WTC11 (cell line): ENCODE results near the gene RAI1. TPM values are rescaled to one million over a fixed set of nuclear protein-coding genes. Genes with fewer than 3 reads are reported as not detected.
A peak's percentile ranks its signal among the peaks of the same experiment; 100 is the strongest.

Experiments used
- ATAC-seq: fragments of 200-7000 bp; cut with Tn5 transposase; 2 replicates; pipeline ENCODE4 v1.10.0; 2021; ENCODE audit warnings: mild to moderate bottlenecking, moderate library complexity
- CTCF ChIA-PET: fragments of 300-600 bp; sonication (Branson Sonifier 250); formaldehyde crosslinking; loops from one replicate; lab custom pipeline; 2021; ENCODE audit warnings: antibody characterized with exemption; lab: Charles Lee
- POLR2A ChIA-PET: fragments of 350-600 bp; sonication (Branson Sonifier 250); formaldehyde crosslinking; loops from one replicate; lab custom pipeline; 2021; ENCODE audit warnings: antibody characterized with exemption; lab: Charles Lee
- DNase-seq: peaks from one replicate; pipeline ENCODE4 v3.0.0; 2021; ENCODE audit warnings: low spot score
- H3K27ac Mint-ChIP-seq: 2 replicates; pipeline ENCODE4 v1.8.0; 2021; ENCODE audit warnings: mixed read lengths
- H3K27me3 Mint-ChIP-seq: 2 replicates; pipeline ENCODE4 v1.8.0; 2021; ENCODE audit warnings: low read depth, mild to moderate bottlenecking, moderate library complexity, mixed read lengths
- H3K36me3 Mint-ChIP-seq: 2 replicates; pipeline ENCODE4 v1.8.0; 2021; ENCODE audit warnings: mixed read lengths
- H3K4me1 Mint-ChIP-seq: 2 replicates; pipeline ENCODE4 v1.8.0; 2022; ENCODE audit warnings: mixed read lengths
- H3K4me3 Mint-ChIP-seq: 2 replicates; pipeline ENCODE4 v1.8.0; 2021; ENCODE audit warnings: mild to moderate bottlenecking, moderate library complexity, mixed read lengths
- H3K9me3 Mint-ChIP-seq: 2 replicates; pipeline ENCODE4 v1.8.0; 2021; ENCODE audit warnings: mixed read lengths
- ATF1 ChIP-seq: sonication (generic); formaldehyde crosslinking; IDR thresholded peaks from 2 replicates; pipeline ENCODE4 v1.8.1; 2023; ENCODE audit warnings: mild to moderate bottlenecking, moderate library complexity, missing genetic modification reagents
- CBFB ChIP-seq: sonication (generic); formaldehyde crosslinking; IDR thresholded peaks from 2 replicates; pipeline ENCODE4 v1.8.1; 2022; ENCODE audit warnings: mild to moderate bottlenecking, low read depth, missing genetic modification reagents
- CREB1 ChIP-seq: sonication (generic); formaldehyde crosslinking; IDR thresholded peaks from 2 replicates; pipeline ENCODE4 v1.8.0; 2023; ENCODE audit warnings: mild to moderate bottlenecking, missing genetic modification reagents
- EMX1 ChIP-seq: fragments of 250-450 bp; sonication (Bioruptor Pico); IDR thresholded peaks from 2 replicates; pipeline ENCODE4 v1.8.0; 2021; ENCODE audit warnings: mild to moderate bottlenecking
- FOXP1 ChIP-seq: sonication (generic); formaldehyde crosslinking; IDR thresholded peaks from 2 replicates; pipeline ENCODE4 v1.8.0; 2022; ENCODE audit warnings: missing genetic modification reagents, mild to moderate bottlenecking, moderate library complexity, borderline replicate concordance
- GABPB1 ChIP-seq: sonication (generic); formaldehyde crosslinking; IDR thresholded peaks from 2 replicates; pipeline ENCODE4 v1.8.1; 2023; ENCODE audit warnings: mild to moderate bottlenecking, missing genetic modification reagents
- GTF2I ChIP-seq: fragments of 250-450 bp; sonication (Bioruptor Pico); conservative IDR thresholded peaks from 2 replicates; pipeline ENCODE4 v1.4.0; 2021; ENCODE audit warnings: mild to moderate bottlenecking
- NR3C1 ChIP-seq: sonication (generic); formaldehyde crosslinking; conservative IDR thresholded peaks from 2 replicates; pipeline ENCODE4 v1.8.1; 2023; ENCODE audit warnings: low read depth, mild to moderate bottlenecking, missing genetic modification reagents
- RELA ChIP-seq: sonication (generic); formaldehyde crosslinking; IDR thresholded peaks from 2 replicates; pipeline ENCODE4 v1.8.1; 2022; ENCODE audit warnings: missing genetic modification reagents, mild to moderate bottlenecking, borderline replicate concordance
- ZNF121 ChIP-seq: sonication (generic); formaldehyde crosslinking; IDR thresholded peaks from 2 replicates; pipeline ENCODE4 v1.8.0; 2023; ENCODE audit warnings: missing genetic modification reagents
- ZNF232 ChIP-seq: sonication (generic); formaldehyde crosslinking; IDR thresholded peaks from 2 replicates; pipeline ENCODE4 v1.8.0; 2022; ENCODE audit warnings: mild to moderate bottlenecking, missing genetic modification reagents
- total RNA-seq: library from RNA; stranded (reverse); gene quantifications from 3 replicates; pipeline ENCODE4 v1.2.3, GENCODE V29; 2021
- TF ChIP-seq, protein P1 (sequence below): sonication (generic); formaldehyde crosslinking; IDR thresholded peaks from 2 replicates; pipeline ENCODE4 v1.8.1; 2022; ENCODE audit warnings: low read depth, missing genetic modification reagents, borderline replicate concordance
- TF ChIP-seq, protein P2 (sequence below): sonication (generic); formaldehyde crosslinking; IDR thresholded peaks from 2 replicates; pipeline ENCODE4 v1.8.0; 2022; ENCODE audit warnings: mild to moderate bottlenecking, missing genetic modification reagents
- TF ChIP-seq, protein P3 (sequence below): fragments of 250-450 bp; sonication (Bioruptor Pico); conservative IDR thresholded peaks from 2 replicates; pipeline ENCODE4 v1.9.0; 2021; ENCODE audit warnings: mild to moderate bottlenecking
- TF ChIP-seq, protein P4 (sequence below): sonication (generic); formaldehyde crosslinking; IDR thresholded peaks from 2 replicates; pipeline ENCODE4 v1.8.0; 2023; ENCODE audit warnings: missing genetic modification reagents
- TF ChIP-seq, protein P5 (sequence below): fragments of 250-450 bp; sonication (Bioruptor Pico); IDR thresholded peaks from 2 replicates; pipeline ENCODE4 v1.9.0; 2021; ENCODE audit warnings: mild to moderate bottlenecking, borderline replicate concordance

RAI1 gene
- total RNA-seq, 1 experiment from 2014 or later = 12.7 TPM

DNA sequence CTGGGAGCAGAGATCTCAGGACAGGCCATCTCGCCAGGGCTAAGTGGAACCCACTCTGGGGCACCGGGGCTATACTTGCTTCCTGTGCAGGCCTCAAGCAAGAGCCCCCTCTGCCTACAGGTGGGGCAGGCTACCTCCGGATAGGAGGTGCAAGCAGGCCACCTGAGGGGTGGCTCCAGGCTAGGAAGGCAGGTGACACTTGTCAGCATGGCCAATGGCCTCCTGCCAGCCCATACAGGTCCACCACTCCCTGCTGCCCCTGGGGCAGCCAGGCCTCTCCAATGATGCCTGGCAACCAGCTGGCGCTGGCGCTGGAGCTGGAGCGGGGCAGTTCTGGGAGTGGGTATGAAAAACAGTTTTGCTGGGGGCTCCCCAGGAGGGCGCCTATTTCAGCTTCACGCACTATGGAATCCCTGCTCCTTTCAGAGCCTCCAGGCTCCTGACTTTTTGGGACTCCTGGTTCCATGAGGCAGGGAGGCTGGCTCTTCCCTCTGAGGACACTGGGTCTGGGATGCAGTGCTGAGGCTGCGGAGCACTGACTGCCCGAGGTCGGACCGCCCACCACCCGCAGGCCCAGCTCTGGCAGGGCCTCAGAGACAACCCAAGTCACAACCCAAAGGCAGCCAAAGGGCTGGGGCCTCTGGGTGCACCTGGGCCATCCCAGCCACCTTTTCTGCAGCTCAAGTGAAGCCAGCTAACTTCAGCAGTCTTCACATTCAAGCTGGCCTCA, 164.0 kb downstream of the RAI1 start (continued):
- TF ChIP-seq EMX1 (CRISPR knock-in tag) (no peak), GTF2I (CRISPR knock-in tag) (no peak), ATF1 (CRISPR knock-in tag) (no peak)
- TF ChIP-seq, protein P1, sequence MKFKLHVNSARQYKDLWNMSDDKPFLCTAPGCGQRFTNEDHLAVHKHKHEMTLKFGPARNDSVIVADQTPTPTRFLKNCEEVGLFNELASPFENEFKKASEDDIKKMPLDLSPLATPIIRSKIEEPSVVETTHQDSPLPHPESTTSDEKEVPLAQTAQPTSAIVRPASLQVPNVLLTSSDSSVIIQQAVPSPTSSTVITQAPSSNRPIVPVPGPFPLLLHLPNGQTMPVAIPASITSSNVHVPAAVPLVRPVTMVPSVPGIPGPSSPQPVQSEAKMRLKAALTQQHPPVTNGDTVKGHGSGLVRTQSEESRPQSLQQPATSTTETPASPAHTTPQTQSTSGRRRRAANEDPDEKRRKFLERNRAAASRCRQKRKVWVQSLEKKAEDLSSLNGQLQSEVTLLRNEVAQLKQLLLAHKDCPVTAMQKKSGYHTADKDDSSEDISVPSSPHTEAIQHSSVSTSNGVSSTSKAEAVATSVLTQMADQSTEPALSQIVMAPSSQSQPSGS (CRISPR knock-in tag) = no peak
- TF ChIP-seq, protein P2, sequence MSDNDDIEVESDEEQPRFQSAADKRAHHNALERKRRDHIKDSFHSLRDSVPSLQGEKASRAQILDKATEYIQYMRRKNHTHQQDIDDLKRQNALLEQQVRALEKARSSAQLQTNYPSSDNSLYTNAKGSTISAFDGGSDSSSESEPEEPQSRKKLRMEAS (CRISPR knock-in tag) = no peak
- TF ChIP-seq, protein P3, sequence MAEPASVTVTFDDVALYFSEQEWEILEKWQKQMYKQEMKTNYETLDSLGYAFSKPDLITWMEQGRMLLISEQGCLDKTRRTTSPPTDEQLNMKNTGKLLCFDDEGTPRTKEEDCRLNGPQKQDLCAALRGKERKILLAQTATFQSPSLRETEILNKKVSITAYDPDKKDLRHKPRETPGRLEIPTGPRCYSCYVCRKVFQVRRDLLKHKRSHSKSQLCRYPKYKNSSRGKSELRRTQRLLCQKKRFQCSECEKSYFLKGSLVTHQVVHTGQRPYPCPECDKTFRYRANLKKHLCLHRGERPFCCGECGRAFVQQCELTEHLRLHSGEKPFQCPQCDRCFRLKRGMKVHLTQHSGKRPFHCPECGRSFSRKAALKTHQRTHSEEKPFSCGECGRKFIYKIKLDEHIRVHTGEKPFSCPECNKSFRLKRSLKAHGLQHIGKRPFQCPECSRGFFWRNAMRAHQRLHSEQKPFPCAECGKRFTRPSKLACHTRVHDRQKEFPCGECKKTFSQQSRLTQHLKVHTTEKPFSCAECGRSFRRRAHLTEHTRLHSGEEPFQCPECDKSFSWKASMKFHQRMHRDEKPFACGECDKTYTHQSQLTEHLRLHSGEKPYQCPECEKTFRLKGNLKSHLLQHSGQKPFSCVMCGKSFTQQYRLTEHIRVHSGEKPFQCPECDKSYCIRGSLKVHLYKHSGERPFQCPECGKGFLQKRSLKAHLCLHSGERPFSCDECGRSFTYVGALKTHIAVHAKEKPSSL (CRISPR knock-in tag) = no peak
- TF ChIP-seq, all 79 proteins: peak for 0

DNA sequence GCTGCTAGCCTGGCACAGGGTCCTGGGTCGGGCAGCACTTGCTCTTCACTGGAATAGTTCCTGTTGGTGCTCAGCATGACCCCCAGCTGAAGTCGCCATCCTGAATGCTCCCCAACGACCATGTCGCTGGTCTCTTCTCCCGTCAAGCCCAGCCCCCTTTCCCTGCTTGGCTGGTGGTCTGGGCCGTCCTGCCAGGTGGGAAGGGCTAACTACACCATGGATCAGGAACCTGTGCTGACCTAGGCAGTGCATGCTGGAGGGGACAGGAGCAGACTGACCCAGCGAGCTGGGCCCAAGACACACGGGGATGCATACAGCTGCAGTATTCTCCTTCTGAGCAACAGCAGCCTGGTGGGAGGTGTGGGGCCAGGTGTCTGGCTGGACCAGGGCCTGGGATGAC, 164.7 kb downstream of the RAI1 start:
- H3K4me3 Mint-ChIP-seq = no peak overlapping the region
- peak overlapping the region; percentile 41; the same call in 1 of the 2 replicates for H3K27ac Mint-ChIP-seq
- no peak for TF ChIP-seq CREB1 (CRISPR knock-in tag)
- TF ChIP-seq CBFB (CRISPR knock-in tag) = no peak
- no peak for TF ChIP-seq ZNF121 (CRISPR knock-in tag)
- no peak for TF ChIP-seq RELA (CRISPR knock-in tag)
- no peak for TF ChIP-seq FOXP1 (CRISPR knock-in tag)
- TF ChIP-seq GTF2I (CRISPR knock-in tag) = no peak
- TF ChIP-seq, protein P4, sequence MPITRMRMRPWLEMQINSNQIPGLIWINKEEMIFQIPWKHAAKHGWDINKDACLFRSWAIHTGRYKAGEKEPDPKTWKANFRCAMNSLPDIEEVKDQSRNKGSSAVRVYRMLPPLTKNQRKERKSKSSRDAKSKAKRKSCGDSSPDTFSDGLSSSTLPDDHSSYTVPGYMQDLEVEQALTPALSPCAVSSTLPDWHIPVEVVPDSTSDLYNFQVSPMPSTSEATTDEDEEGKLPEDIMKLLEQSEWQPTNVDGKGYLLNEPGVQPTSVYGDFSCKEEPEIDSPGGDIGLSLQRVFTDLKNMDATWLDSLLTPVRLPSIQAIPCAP (CRISPR knock-in tag) = no peak
- TF ChIP-seq, protein P5, sequence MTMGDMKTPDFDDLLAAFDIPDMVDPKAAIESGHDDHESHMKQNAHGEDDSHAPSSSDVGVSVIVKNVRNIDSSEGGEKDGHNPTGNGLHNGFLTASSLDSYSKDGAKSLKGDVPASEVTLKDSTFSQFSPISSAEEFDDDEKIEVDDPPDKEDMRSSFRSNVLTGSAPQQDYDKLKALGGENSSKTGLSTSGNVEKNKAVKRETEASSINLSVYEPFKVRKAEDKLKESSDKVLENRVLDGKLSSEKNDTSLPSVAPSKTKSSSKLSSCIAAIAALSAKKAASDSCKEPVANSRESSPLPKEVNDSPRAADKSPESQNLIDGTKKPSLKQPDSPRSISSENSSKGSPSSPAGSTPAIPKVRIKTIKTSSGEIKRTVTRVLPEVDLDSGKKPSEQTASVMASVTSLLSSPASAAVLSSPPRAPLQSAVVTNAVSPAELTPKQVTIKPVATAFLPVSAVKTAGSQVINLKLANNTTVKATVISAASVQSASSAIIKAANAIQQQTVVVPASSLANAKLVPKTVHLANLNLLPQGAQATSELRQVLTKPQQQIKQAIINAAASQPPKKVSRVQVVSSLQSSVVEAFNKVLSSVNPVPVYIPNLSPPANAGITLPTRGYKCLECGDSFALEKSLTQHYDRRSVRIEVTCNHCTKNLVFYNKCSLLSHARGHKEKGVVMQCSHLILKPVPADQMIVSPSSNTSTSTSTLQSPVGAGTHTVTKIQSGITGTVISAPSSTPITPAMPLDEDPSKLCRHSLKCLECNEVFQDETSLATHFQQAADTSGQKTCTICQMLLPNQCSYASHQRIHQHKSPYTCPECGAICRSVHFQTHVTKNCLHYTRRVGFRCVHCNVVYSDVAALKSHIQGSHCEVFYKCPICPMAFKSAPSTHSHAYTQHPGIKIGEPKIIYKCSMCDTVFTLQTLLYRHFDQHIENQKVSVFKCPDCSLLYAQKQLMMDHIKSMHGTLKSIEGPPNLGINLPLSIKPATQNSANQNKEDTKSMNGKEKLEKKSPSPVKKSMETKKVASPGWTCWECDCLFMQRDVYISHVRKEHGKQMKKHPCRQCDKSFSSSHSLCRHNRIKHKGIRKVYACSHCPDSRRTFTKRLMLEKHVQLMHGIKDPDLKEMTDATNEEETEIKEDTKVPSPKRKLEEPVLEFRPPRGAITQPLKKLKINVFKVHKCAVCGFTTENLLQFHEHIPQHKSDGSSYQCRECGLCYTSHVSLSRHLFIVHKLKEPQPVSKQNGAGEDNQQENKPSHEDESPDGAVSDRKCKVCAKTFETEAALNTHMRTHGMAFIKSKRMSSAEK (CRISPR knock-in tag) = no peak
- TF ChIP-seq NR3C1 (CRISPR knock-in tag) = no peak
- TF ChIP-seq ZNF232 (CRISPR knock-in tag) = no peak
- TF ChIP-seq GABPB1 = no peak
- CTCF ChIA-PET = interaction anchor here (0.5 to 2.1 kb wide), 7 partner anchors 14 to 272 kb away, joined by 3 to 11 read pairs (median 4); no protein-coding TSS in a partner anchor
- H3K9me3 Mint-ChIP-seq = no peaks in the 10 kb centered on the region
- peaks cover 51% of the 10 kb centered on the region for H3K4me1 Mint-ChIP-seq
- no peaks in the 10 kb centered on the region for H3K36me3 Mint-ChIP-seq
- no peak for ATAC-seq
- POLR2A ChIA-PET = interaction anchor here (2.6 kb wide), 1 partner anchor 9 kb away, joined by 15 read pairs; the partner anchor contains the start of gene SREBF1
- H3K27me3 Mint-ChIP-seq = peaks cover 3% of the 10 kb centered on the region; the same call in 1 of the 2 replicates
- no peak for DNase-seq
